Measurements from ENCODE around the gene FGD5.

The FGD5 gene

DNA sequence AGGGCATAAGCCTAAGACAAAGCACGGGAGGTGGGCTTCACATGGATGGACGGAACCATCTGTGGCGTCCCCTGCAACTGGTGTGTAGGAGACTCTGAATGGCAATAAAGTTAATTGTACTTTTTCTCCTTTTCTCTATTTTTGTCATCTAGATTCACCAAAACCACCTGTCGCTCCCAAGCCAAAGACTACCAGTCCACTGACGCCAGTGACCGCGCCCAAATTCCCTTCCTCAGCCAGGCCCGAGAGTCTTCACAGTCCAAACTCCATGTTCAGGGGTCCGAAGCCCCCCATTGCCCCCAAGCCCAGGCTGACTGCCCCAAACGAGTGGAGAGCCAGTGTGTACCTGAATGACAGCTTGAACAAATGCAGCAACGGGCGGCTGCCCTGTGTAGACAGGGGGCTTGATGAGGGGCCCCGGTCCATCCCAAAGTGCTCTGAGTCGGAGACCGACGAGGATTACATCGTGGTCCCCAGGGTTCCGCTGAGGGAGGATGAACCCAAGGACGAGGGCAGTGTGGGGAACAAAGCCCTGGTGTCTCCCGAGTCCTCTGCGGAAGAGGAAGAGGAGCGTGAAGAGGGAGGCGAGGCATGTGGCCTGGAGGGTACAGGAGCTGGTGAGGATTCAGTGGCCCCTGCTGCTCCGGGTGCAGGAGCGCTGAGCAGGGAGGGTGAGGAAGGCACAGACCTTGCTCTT is at the start of gene FGD5:
FGD5 (plus strand) TSS at position 159 of the 697 bp plus-strand sequence; CDS start at position 269, 110 bp downstream.
- no peak for DNase-seq (ENCODE audit: low read depth)

- DNase-seq (ENCODE audit: low read depth), result no peak
Measured at GRCh38 chr3:14769544-14770325, 49.0 kb upstream of the FGD5 start.

- no peak for DNase-seq (ENCODE audit: low read depth)
Measured at GRCh38 chr3:14770591-14770990, 48.2 kb upstream of the FGD5 start.

GRCh38 chr3:14771593-14772497 is 46.9 kb upstream of the FGD5 start:
- no peak for DNase-seq (ENCODE audit: low read depth)

DNA sequence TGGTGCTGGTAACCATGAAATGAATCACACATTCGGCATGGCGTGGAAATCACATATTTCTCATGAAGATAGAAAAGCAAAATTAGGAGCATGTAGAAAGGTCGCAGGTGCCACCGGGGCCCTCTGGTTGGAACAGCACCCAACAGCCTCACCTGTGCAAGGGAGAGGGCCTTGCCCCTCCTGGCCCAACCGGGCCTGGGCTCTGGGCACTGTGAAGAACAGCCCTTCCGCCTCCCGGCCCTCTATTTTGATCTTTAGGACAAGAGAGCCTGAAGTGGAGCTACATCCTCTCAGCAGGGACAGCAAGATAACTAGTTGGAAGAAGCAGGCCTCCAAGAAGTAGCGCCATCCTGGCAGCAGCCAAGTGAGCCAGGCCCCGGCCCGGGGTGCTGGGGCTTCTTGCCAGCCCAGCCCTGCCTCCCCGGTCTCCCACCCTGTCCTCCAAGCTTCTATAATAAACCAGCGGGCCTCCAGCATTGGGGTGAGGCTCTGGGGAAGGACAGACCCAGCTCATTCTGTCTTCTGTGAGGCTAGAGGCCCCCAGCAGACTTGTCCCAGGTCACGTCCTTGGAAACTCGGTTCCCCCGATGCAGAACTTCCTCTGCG is 46.1 kb upstream of the FGD5 start:
- no peak for DNase-seq (ENCODE audit: low read depth)

GRCh38 chr3:14773281-14773680 is 45.5 kb upstream of the FGD5 start:
- DNase-seq (ENCODE audit: low read depth), result no peak

DNA sequence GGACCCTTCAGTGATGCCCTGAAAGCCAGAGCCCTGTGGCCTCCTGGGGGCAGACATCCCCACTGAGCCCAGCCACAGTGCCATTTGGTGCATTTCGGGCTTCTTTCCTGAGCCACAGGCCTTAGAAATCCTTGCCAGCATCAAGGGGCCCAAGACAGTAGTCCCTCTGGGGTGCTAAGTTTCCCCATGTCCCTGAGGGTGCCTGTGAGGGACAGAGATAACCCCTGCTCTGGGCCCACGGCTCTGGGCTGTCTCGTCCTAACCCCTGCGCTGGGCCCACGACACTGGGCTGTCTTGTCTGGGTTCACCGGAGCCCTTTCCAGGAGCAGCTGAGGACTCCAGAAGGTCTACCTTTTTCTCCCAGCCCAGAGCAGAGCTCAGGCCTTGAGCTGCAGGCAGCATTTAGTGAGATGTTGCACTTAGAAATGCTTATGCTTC is 45.1 kb upstream of the FGD5 start:
- DNase-seq (ENCODE audit: low read depth), result no peak

- DNase-seq (ENCODE audit: low read depth), result no peak
Measured at GRCh38 chr3:14774431-14774830, 44.3 kb upstream of the FGD5 start.

GRCh38 chr3:14775011-14775410 is 43.8 kb upstream of the FGD5 start:
- no peak for DNase-seq (ENCODE audit: low read depth)

GRCh38 chr3:14775563-14775962 is 43.2 kb upstream of the FGD5 start:
- no peak for DNase-seq (ENCODE audit: low read depth)

DNA sequence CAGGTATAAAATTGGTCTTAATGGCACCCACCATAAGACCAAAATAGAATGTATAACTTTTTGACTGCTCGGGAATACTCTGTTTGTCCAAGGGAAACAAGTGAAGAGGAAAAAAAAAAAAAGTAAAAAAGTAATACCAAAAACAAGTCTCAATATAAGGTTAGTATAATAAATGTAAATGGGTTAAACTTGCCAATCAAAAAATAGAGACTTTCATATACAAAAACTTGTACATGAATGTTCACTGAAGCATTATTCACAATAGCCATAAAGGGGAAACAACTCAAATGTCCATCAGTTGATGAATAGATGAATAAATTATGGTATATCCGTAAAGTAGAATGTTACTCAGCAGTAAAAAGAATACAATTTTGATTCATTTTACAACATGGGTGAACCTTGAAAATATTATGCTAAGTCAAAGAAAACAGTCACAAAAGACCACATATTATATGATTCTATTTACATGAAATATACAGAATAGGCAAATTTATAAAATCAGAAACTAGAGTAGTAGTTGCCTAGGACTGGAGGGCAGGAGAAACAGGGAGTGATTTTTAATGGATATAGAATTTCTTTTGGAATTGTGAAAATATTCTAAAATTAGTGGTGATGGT is 39.6 kb upstream of the FGD5 start:
- no peak for DNase-seq (ENCODE audit: low read depth)

- DNase-seq (ENCODE audit: low read depth), result no peak
Measured at GRCh38 chr3:14780927-14781507, 37.7 kb upstream of the FGD5 start.

DNA sequence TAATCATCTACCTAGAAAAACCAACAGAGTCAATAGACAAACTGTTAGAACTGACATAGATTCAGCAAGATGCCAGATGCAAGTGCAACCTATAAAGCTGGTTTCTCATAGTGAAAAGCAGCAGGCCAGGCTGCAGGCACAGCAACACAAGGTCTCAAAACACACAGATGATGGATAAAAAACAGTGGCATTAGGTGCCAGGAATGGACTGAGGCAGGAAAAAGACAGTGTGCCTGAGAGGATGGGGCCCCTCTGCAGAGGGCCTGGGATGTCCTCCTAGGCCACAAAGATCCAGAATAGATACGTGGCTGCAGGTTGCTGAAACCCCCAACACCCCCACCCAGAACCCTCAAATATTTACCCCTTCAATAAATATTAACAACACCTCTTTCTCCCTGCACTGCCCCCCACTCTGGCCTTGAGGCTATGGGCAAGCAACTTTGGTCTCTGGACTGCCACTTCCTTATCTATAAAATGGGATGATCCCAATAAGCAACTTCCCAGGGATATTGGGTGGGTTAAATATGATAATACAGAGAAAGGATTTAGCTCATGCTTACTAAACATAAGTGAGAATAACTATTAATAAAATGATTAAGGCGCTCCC is 35.2 kb upstream of the FGD5 start:
- no peak for DNase-seq (ENCODE audit: low read depth)

DNA sequence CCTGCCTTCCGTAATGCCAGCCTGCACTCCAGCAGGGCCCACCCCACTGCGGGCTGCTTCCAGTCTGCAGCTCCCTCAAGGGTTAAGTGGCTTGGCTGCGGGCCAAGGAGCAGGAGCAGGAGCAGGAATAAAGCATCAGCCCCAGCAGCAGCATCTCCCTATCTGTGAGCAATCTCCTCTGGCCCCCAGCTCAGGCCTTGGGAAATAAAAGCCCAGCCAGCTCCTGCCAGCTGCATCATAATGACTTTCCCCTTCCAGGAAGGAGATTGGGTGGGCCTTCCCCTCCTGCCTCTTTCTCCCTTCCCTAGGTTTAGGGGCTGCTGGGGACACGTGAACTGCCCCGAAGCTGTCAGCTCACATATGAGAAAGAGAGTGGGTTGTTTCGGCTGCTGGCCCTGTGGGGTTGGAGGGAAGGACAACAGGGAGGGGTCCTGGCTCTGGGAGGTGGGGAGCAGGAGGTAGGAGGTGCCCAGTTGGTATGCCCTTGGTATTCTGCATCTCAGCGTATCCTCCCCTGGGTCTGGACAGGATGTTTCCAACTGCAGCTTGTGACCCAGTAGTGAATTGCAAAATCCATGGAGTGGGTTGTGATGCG is 34.6 kb upstream of the FGD5 start:
- no peak for DNase-seq (ENCODE audit: low read depth)

DNA sequence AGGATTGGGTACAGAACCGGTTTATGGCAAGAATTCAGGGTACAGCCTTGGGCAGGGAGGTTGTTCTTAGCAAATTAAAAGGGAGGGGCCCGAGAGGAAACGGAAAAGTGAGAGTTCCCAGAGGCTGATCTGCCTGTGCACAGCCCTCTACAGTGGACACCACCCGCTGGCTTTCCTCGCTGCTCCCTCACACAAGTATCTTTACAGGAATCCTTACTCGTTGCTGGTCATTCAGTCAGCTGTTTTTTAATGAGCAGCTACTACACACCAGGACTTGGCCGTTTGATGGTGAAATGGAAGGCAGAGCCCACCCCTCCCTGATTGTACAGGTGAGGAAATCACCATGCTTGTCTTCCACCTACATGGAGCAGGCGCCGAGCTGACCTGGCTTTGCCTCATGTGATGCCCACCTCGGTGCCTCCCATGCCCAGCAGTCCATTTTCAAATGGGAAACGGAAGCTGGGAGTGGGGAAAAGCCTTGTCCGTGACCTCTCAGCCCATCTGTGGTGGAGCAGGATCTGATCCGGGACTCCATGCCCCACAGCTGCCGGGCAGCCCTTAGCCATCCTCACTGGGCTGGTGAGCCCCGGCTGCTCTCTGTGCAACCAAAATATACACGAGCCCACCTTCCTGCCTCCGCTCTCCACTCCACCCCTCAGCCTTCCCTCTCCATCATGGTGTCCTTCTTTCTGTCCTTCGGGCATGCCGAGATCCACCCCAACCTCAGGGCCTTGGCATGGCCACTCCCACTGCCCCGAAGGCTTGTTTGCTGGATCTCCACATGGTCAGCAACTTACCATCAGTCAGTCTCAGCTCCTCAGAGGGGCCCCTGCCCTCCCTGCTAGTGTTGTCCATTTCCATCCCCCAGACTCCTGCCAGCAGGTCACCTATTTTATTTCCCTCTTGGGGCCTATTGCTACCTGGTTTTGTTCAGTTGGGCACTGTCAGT is 33.3 kb upstream of the FGD5 start:
- no peak for DNase-seq (ENCODE audit: low read depth)

DNA sequence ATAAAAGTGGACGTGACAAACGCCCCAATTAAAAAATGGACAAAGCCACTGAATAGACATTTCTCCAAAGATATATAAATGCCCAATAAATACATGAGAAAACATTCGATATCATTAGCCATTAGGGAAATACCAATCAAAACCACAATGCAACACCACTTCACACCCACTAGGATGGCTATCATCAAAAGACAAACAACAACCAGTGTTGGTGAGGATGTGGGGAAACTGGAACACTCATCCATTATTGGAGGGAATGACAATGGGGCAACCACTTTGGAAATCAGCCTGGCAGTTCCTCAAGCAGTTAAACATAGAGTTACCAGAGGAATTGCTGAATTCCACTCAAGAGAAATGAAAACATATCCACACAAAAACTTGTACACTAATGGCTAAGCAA is 32.4 kb upstream of the FGD5 start:
- no peak for DNase-seq (ENCODE audit: low read depth)

GRCh38 chr3:14787630-14788029 is 31.1 kb upstream of the FGD5 start:
- no peak for DNase-seq (ENCODE audit: low read depth)

GRCh38 chr3:14788644-14789043 is 30.1 kb upstream of the FGD5 start:
- DNase-seq (ENCODE audit: low read depth), result no peak

DNA sequence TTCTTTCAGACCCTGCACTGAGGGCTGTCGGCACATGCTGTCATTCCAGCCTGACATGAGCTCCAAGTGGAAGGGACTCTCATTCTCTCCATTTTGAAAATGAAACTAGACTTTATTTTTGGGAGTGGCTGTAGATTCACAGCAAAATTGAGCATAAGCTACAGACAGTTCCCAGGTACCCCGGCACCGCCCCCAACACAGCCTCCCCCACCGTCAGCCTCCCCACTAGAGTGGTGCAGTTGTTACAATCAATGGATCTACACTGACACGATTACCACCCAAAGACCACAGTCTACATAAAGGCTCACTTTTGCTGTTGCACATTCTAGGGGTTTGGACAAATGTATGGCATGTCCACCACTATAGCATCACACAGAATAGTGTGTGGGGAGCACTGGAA is 29.5 kb upstream of the FGD5 start:
- DNase-seq (ENCODE audit: low read depth), result no peak
